ENCODE results near the gene ZNF514. TPM values are rescaled to one million over a fixed set of nuclear protein-coding genes. Genes with fewer than 3 reads are reported as not detected.

Gene ZNF514
- total RNA-seq, 1 experiment from 2014 or later = 12.9 TPM

GRCh38 chr2:95179451-95179850, 19.8 kb upstream of the ZNF514 start:
- Histone ChIP-seq H3K27me3 (ENCODE audit: insufficient read depth, low read length) (no peaks in the 10 kb centered on the region), H2BK15ac (ENCODE audit: low read depth, low read length) (no peak overlapping the region), H3K4ac (ENCODE audit: low read depth, low read length) (no peak overlapping the region), H4K91ac (ENCODE audit: insufficient read length, low read depth, low read length) (no peak overlapping the region), H2AK5ac (ENCODE audit: insufficient read length, low read length) (no peak overlapping the region), H2AFZ (ENCODE audit: low read length) (no peak overlapping the region), H3K79me2 (ENCODE audit: insufficient read depth, low read length) (no peaks in the 10 kb centered on the region), H4K8ac (replicated peaks; ENCODE audit: insufficient read length, low read depth, low read length) (no peak overlapping the region), H3K56ac (ENCODE audit: insufficient read length, low read depth, low read length) (no peak overlapping the region), H3K18ac (ENCODE audit: insufficient read length, low read depth, low read length) (no peak overlapping the region), H3K4me2 (ENCODE audit: insufficient read depth, insufficient read length, low read length) (no peak overlapping the region), H3K23ac (ENCODE audit: insufficient read length, low read depth, low read length) (no peak overlapping the region), H2BK5ac (ENCODE audit: insufficient read length, low read length) (no peak overlapping the region), H4K5ac (ENCODE audit: insufficient read length, low read depth, low read length) (no peak overlapping the region), H3K23me2 (ENCODE audit: insufficient read length, low read depth, low read length, poor library complexity, severe bottlenecking) (no peaks in the 10 kb centered on the region), H3K9me3 (ENCODE audit: control insufficient read depth, low read depth, low read length) (no peaks in the 10 kb centered on the region), H2BK120ac (ENCODE audit: low read depth, low read length, poor library complexity, severe bottlenecking) (no peak overlapping the region), H3K27ac (ENCODE audit: insufficient read length, low read depth, low read length) (no peak overlapping the region), H3T11ph (ENCODE audit: low read length) (no peak overlapping the region), H2BK20ac (ENCODE audit: low read depth, low read length, poor library complexity, severe bottlenecking) (no peak overlapping the region), H4K20me1 (ENCODE audit: control insufficient read depth, insufficient read depth, insufficient read length) (no peaks in the 10 kb centered on the region), H3K79me1 (ENCODE audit: insufficient read depth, low read depth, low read length, poor library complexity, severe bottlenecking) (no peaks in the 10 kb centered on the region), H3K9ac (ENCODE audit: extremely low read depth, insufficient read length, low read length) (no peak overlapping the region), H2BK12ac (ENCODE audit: insufficient read length, low read depth, low read length) (no peak overlapping the region), H3K14ac (ENCODE audit: insufficient read depth, low read length) (no peak overlapping the region), H3K4me1 (ENCODE audit: insufficient read depth, low read length) (no peaks in the 10 kb centered on the region)
- peaks cover 20 to 37% (median 31%) of the 10 kb centered on the region in 3 experiments for H3K36me3 Mint-ChIP-seq (ENCODE audit: insufficient read depth in 1 of 3, low read depth in 3 of 3)
- no CpG with 5 or more reads among the region's 7 CpGs for WGBS (ENCODE audit: extremely low coverage, insufficient read length, low lambda C conversion rate)
- no peaks in the 10 kb centered on the region for H3K4me1 Mint-ChIP-seq
- TF ChIP-seq, protein P1, sequence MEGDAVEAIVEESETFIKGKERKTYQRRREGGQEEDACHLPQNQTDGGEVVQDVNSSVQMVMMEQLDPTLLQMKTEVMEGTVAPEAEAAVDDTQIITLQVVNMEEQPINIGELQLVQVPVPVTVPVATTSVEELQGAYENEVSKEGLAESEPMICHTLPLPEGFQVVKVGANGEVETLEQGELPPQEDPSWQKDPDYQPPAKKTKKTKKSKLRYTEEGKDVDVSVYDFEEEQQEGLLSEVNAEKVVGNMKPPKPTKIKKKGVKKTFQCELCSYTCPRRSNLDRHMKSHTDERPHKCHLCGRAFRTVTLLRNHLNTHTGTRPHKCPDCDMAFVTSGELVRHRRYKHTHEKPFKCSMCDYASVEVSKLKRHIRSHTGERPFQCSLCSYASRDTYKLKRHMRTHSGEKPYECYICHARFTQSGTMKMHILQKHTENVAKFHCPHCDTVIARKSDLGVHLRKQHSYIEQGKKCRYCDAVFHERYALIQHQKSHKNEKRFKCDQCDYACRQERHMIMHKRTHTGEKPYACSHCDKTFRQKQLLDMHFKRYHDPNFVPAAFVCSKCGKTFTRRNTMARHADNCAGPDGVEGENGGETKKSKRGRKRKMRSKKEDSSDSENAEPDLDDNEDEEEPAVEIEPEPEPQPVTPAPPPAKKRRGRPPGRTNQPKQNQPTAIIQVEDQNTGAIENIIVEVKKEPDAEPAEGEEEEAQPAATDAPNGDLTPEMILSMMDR (conservative IDR thresholded peaks at IDR 0.05) = no peak
- no peak overlapping the region for H3K4me3 Mint-ChIP-seq
- H3K27me3 Mint-ChIP-seq (ENCODE audit: low read depth) = no peaks in the 10 kb centered on the region
- peak overlapping the region in 1 of 3 experiments; percentile 56; a peak in 1 of 7 replicates for H3K27ac Mint-ChIP-seq
- H3K9me3 Mint-ChIP-seq = peaks cover 0 to 4% of the 10 kb centered on the region in 2 experiments; a peak in 2 of 5 replicates
- no peak for DNase-seq
